H1 (cell line): ENCODE results near the gene GAMT. TPM values are rescaled to one million over a fixed set of nuclear protein-coding genes. Genes with fewer than 3 reads are reported as not detected.
A peak's percentile ranks its signal among the peaks of the same experiment; 100 is the strongest.

ENCODE experiments used
- CTCF ChIA-PET: fragments of 300-600 bp; sonication (Branson Sonifier 250); formaldehyde crosslinking; loops from one replicate; lab custom pipeline; 2021; ENCODE audit not compliant: partially characterized antibody; lab: Charles Lee
- POLR2A ChIA-PET: fragments of 300-600 bp; sonication (Branson Sonifier 250); formaldehyde crosslinking; loops from one replicate; lab custom pipeline; 2021; ENCODE audit warnings: inconsistent platforms; ENCODE audit not compliant: partially characterized antibody; lab: Charles Lee
- DNase-seq, 2 experiments: peaks; one replicate each; pipeline versions ENCODE4 v3.0.0 to v3.0.0-alpha.2; 2010 to 2022; ENCODE audit warnings: low spot score in 2 of 2, low read depth in 1 of 2, mixed read lengths in 1 of 2
- FAIRE-seq: peaks from 2 replicates; lab custom pipeline; 2011; peaks lifted over from hg19 to GRCh38; lab: Jason Lieb, UNC
- H2AFZ ChIP-seq: 2 replicates; pipeline ENCODE4 v1.8.1; 2012; ENCODE audit warnings: low read length, inconsistent platforms
- H2AK5ac ChIP-seq: 2 replicates; pipeline ENCODE4 v1.6.1; 2013; ENCODE audit warnings: low read depth, low read length
- H2BK120ac ChIP-seq: replicated peaks from 2 replicates; pipeline ENCODE3; 2013; ENCODE audit warnings: low read depth, low read length, inconsistent platforms
- H2BK12ac ChIP-seq: 2 replicates; pipeline ENCODE4 v1.6.1; 2013; ENCODE audit warnings: low read depth, low read length
- H2BK15ac ChIP-seq: 2 replicates; pipeline ENCODE4 v1.6.1; 2013; ENCODE audit warnings: low read length
- H2BK20ac ChIP-seq: 2 replicates; pipeline ENCODE4 v1.6.1; 2013; ENCODE audit warnings: low read length
- H2BK5ac ChIP-seq: 2 replicates; pipeline ENCODE4 v1.6.1; 2013; ENCODE audit warnings: low read depth, low read length
- H3K14ac ChIP-seq: 2 replicates; pipeline ENCODE4 v1.6.1; 2013; ENCODE audit warnings: inconsistent platforms; ENCODE audit not compliant: insufficient read length
- H3K18ac ChIP-seq: 2 replicates; pipeline ENCODE4 v1.6.1; 2013; ENCODE audit warnings: low read length; ENCODE audit errors: extremely low read depth
- H3K23ac ChIP-seq: 2 replicates; pipeline ENCODE4 v1.6.1; 2013; ENCODE audit warnings: inconsistent platforms; ENCODE audit not compliant: insufficient read length
- H3K23me2 ChIP-seq: 2 replicates; pipeline ENCODE4 v1.6.1; 2013; ENCODE audit warnings: low read depth, low read length
- H3K27ac ChIP-seq: 2 replicates; pipeline ENCODE4 v1.6.1; 2011; ENCODE audit warnings: low read depth, low read length, inconsistent platforms
- H3K27me3 ChIP-seq, 4 experiments: replicated peaks in 1 of 4; 1 replicate in 1 of 4; 2 replicates in 3 of 4; pipeline versions ENCODE4 v1.6.1 to v1.8.1; 2011 to 2013; ENCODE audit warnings: low read length in 3 of 4, mild to moderate bottlenecking in 3 of 4, inconsistent platforms in 2 of 4, mixed read lengths in 2 of 4, moderate library complexity in 1 of 4; ENCODE audit not compliant: control insufficient read depth in 3 of 4, insufficient read depth in 3 of 4; ENCODE audit errors: extremely low read depth in 1 of 4
- H3K36me3 ChIP-seq, 4 experiments: 2 replicates each; pipeline versions ENCODE4 v1.6.1 to v1.8.1; 2011 to 2013; ENCODE audit warnings: mild to moderate bottlenecking in 4 of 4, low read length in 3 of 4, moderate library complexity in 2 of 4, control low read depth in 1 of 4, inconsistent platforms in 1 of 4; ENCODE audit not compliant: insufficient read depth in 4 of 4, control insufficient read depth in 2 of 4
- H3K4ac ChIP-seq: replicated peaks from 2 replicates; pipeline ENCODE3; 2013; ENCODE audit warnings: low read length, low read depth, mixed read lengths, inconsistent platforms; ENCODE audit not compliant: insufficient read length
- H3K4me1 ChIP-seq, 4 experiments: replicated peaks in 1 of 4; 1 replicate in 1 of 4; 2 replicates in 3 of 4; pipeline versions ENCODE4 v1.6.1 to v1.8.1; 2011 to 2013; ENCODE audit warnings: low read length in 3 of 4, inconsistent platforms in 2 of 4, mixed read lengths in 1 of 4; ENCODE audit not compliant: insufficient read depth in 4 of 4, control insufficient read depth in 3 of 4
- H3K4me2 ChIP-seq, 2 experiments: 2 replicates each; pipeline versions ENCODE4 v1.6.1 to v1.8.1; 2011 to 2013; ENCODE audit warnings: low read depth in 2 of 2, low read length in 2 of 2, control low read depth in 1 of 2, inconsistent platforms in 1 of 2, mild to moderate bottlenecking in 1 of 2; ENCODE audit not compliant: insufficient read depth in 1 of 2
- H3K4me3 ChIP-seq, 4 experiments: fragments of 200-600, 300-600 bp in 1 of 4; sonication (generic), shearing (Covaris generic), sonication (Bioruptor Twin) in 1 of 4; 2 replicates each; pipeline versions ENCODE4 v1.5.1 to v1.8.1; 2011 to 2016; ENCODE audit warnings: low read length in 4 of 4, low read depth in 3 of 4, control low read depth in 2 of 4, inconsistent platforms in 2 of 4, mild to moderate bottlenecking in 2 of 4, mixed read lengths in 1 of 4, moderate library complexity in 1 of 4; ENCODE audit not compliant: insufficient read depth in 2 of 4; ENCODE audit errors: extremely low read depth in 1 of 4
- H3K56ac ChIP-seq: replicated peaks from 2 replicates; pipeline ENCODE3; 2013; ENCODE audit warnings: low read depth, mild to moderate bottlenecking, mixed read lengths, low read length, inconsistent platforms; ENCODE audit not compliant: insufficient read length
- H3K79me1 ChIP-seq: 2 replicates; pipeline ENCODE4 v1.6.1; 2013; ENCODE audit warnings: low read depth, low read length, control low read depth
- H3K79me2 ChIP-seq, 2 experiments: 2 replicates each; pipeline versions ENCODE4 v1.6.1 to v1.8.1; 2012 to 2013; ENCODE audit warnings: low read length in 2 of 2, mild to moderate bottlenecking in 2 of 2, inconsistent platforms in 1 of 2; ENCODE audit not compliant: insufficient read depth in 2 of 2, control insufficient read depth in 1 of 2
- H3K9ac ChIP-seq, 4 experiments: replicated peaks in 1 of 4; 1 replicate in 1 of 4; 2 replicates in 3 of 4; pipeline versions ENCODE4 v1.6.1 to v1.8.1; 2011 to 2013; ENCODE audit warnings: low read depth in 3 of 4, low read length in 3 of 4, control low read depth in 2 of 4, mild to moderate bottlenecking in 2 of 4, moderate library complexity in 2 of 4, inconsistent platforms in 1 of 4; ENCODE audit errors: extremely low read depth in 1 of 4
- H3K9me3 ChIP-seq, 2 experiments: 2 replicates each; pipeline versions ENCODE4 v1.6.1 to v1.8.1; 2012 to 2013; ENCODE audit warnings: mild to moderate bottlenecking in 2 of 2, moderate library complexity in 2 of 2, control low read depth in 1 of 2, inconsistent platforms in 1 of 2, low read depth in 1 of 2, low read length in 1 of 2, mixed read lengths in 1 of 2; ENCODE audit not compliant: insufficient read depth in 2 of 2
- H4K20me1 ChIP-seq, 2 experiments: replicated peaks in 1 of 2; 2 replicates each; pipeline versions ENCODE3 to v1.8.1; 2011 to 2013; ENCODE audit warnings: inconsistent platforms in 2 of 2, low read length in 2 of 2, mild to moderate bottlenecking in 1 of 2; ENCODE audit not compliant: insufficient read depth in 2 of 2, control insufficient read depth in 1 of 2
- H4K5ac ChIP-seq: 2 replicates; pipeline ENCODE4 v1.6.1; 2013; ENCODE audit warnings: low read length, low read depth, mixed read lengths, inconsistent platforms; ENCODE audit not compliant: insufficient read length
- H4K8ac ChIP-seq: 2 replicates; pipeline ENCODE4 v1.8.0; 2013; ENCODE audit warnings: mild to moderate bottlenecking, moderate library complexity, low read length, inconsistent platforms; ENCODE audit not compliant: insufficient read depth; ENCODE audit errors: extremely low read depth
- H4K91ac ChIP-seq: replicated peaks from 2 replicates; pipeline ENCODE3; 2013; ENCODE audit warnings: low read length, mixed read lengths, inconsistent platforms; ENCODE audit not compliant: insufficient read length
- ASH2L ChIP-seq: fragments of 200-600, 300-600 bp; sonication (generic); IDR thresholded peaks from one replicate; pipeline ENCODE4 v1.7.1; 2017; ENCODE audit warnings: low read length
- CEBPB ChIP-seq: IDR thresholded peaks from 2 replicates; pipeline ENCODE4 v1.6.1; 2012; ENCODE audit warnings: low read depth, low read length
- EGR1 ChIP-seq: IDR thresholded peaks from 2 replicates; pipeline ENCODE4 v1.6.1; 2011; ENCODE audit warnings: low read depth, low read length, borderline replicate concordance
- HDAC2 ChIP-seq, 2 experiments: fragments of 300-600 bp in 1 of 2; sonication (generic) in 1 of 2; IDR thresholded peaks; 2 replicates each; pipeline ENCODE4 v1.6.1; 2011 to 2012; ENCODE audit warnings: low read depth in 2 of 2, low read length in 2 of 2, mild to moderate bottlenecking in 2 of 2, moderate library complexity in 2 of 2, borderline replicate concordance in 1 of 2, inconsistent platforms in 1 of 2
- KDM1A ChIP-seq: fragments of 200-600, 300-600 bp; sonication (generic); IDR thresholded peaks from 2 replicates; pipeline ENCODE4 v1.7.1; 2016; ENCODE audit warnings: mild to moderate bottlenecking, low read length, borderline replicate concordance
- KDM5A ChIP-seq: fragments of 200-600 bp; IDR thresholded peaks from 2 replicates; pipeline ENCODE4 v1.7.1; 2012; ENCODE audit warnings: mild to moderate bottlenecking, low read length, inconsistent platforms, mixed read lengths
- NRF1 ChIP-seq: IDR thresholded peaks from 2 replicates; pipeline ENCODE4 v1.6.1; 2011; ENCODE audit warnings: mild to moderate bottlenecking, low read depth, low read length, improper control_type of control experiment
- SP1 ChIP-seq: IDR thresholded peaks from 2 replicates; pipeline ENCODE4 v1.6.1; 2011; ENCODE audit warnings: low read depth, low read length
- SP4 ChIP-seq: IDR thresholded peaks from 2 replicates; pipeline ENCODE4 v1.6.1; 2012; ENCODE audit warnings: low read length, inconsistent platforms
- WGBS, 2 experiments: shearing (Covaris generic) in 1 of 2; methylation state at CpG; one replicate each; pipeline versions ENCODE4 v1.1.6 to v1.1.7; 2013 to 2015; ENCODE audit warnings: low lambda C conversion rate in 2 of 2, mixed read lengths in 2 of 2, inconsistent platforms in 1 of 2, low coverage in 1 of 2, missing lambda C conversion rate in 1 of 2; ENCODE audit not compliant: insufficient replicate concordance in 2 of 2, insufficient coverage in 1 of 2, insufficient read length in 1 of 2; ENCODE audit errors: extremely low coverage in 1 of 2, missing lambda C conversion rate in 1 of 2; 5-methylcytosine and 5-hydroxymethylcytosine counted together
- polyA plus RNA-seq, 7 experiments: library from polyadenylated mRNA; depleted of rRNA in 3 of 7; stranded (reverse) in 5 of 7; unstranded in 2 of 7; fragments of >200 nt in 5 of 7; fragments of 200-250 nt in 2 of 7; gene quantifications; 1 replicate in 5 of 7; 2 replicates in 1 of 7; 4 replicates in 1 of 7; pipeline versions ENCODE4 v1.2.1 to v1.2.3, GENCODE V29; 2011 to 2013; ENCODE audit warnings: missing spikeins in 2 of 7, mixed read lengths in 2 of 7
- total RNA-seq: library from RNA; stranded (reverse); fragmentation: NEBNext Ultra II Directional; extraction: Animal tissue kit (Norgen Biotek cat#: 25700); gene quantifications from 2 replicates; pipeline ENCODE4 v1.2.1, GENCODE V29; 2021
- TF ChIP-seq, protein P1 (sequence below): IDR thresholded peaks from 2 replicates; pipeline ENCODE4 v1.6.1; 2012; ENCODE audit warnings: inconsistent platforms

Gene GAMT
- total and polyA plus RNA-seq, 2 of the 8 experiments (the other 6 are each of a cell fraction or from before 2014, with no cell fraction given), result 17.2 to 35.6 TPM

- H4K91ac ChIP-seq, result no peak within 1 kb of the TSS
- H4K5ac ChIP-seq, result no peak within 1 kb of the TSS
- peak within 1 kb of the TSS; percentile 12 for H3K56ac ChIP-seq
- H2BK20ac ChIP-seq, result 0 out of 2 replicates have a peak within 1 kb of the TSS, but pooled peaks have one; percentile 61
- H4K20me1 ChIP-seq, result peaks cover 13 to 14% of the 10 kb centered on the region in 2 experiments
- H3K36me3 ChIP-seq, result no peaks in the 10 kb centered on the region
- DNase-seq, result peak in 1 of 2 experiments; percentile 93
- peak within 1 kb of the TSS; percentile 55 to 66 for H3K4me2 ChIP-seq
- no peaks in the 10 kb centered on the region for H3K79me2 ChIP-seq
- H2AK5ac ChIP-seq, result no peak within 1 kb of the TSS
- ChIA-PET POLR2A (interaction anchor here (0.9 to 9.4 kb wide), 7 partner anchors 8 to 180 kb away, joined by 3 to 109 read pairs (median 3); partner anchors contain the start of genes CIRBP and FAM174C), CTCF (interaction anchor here (1.2 to 1.3 kb wide), 2 partner anchors 13 to 17 kb away, joined by 4 to 5 read pairs; no protein-coding TSS in a partner anchor)
- no peak within 1 kb of the TSS for H3K14ac ChIP-seq
- peak within 1 kb of the TSS; percentile 27; the same call in 1 of the 2 replicates for H2BK12ac ChIP-seq
- H3K27me3 ChIP-seq, result peaks cover 34 to 59% (median 57%) of the 10 kb centered on the region in 4 experiments
- H3K9ac ChIP-seq, result peak within 1 kb of the TSS in 2 of 4 experiments; percentile 25 to 50; a peak in 3 of 7 replicates
- no peak within 1 kb of the TSS for H2BK120ac ChIP-seq
- WGBS, 2 experiments, result 10% methylated on average over 59 of the region's 74 CpGs; no CpG with 5 or more reads in 1 of the 2 experiments
- H3K23me2 ChIP-seq, result peaks cover 4% of the 10 kb centered on the region; the same call in 1 of the 2 replicates
- no peak for FAIRE-seq
- no peak within 1 kb of the TSS for H2AFZ ChIP-seq
- H3K18ac ChIP-seq, result peak within 1 kb of the TSS; percentile 71; the same call in 1 of the 2 replicates
- no peak within 1 kb of the TSS for H3K27ac ChIP-seq
- peak within 1 kb of the TSS; percentile 95; the same call in 1 of the 2 replicates for H2BK15ac ChIP-seq
- H3K4me1 ChIP-seq, result peaks cover 0 to 35% (median 26%) of the 10 kb centered on the region in 4 experiments; a peak in 6 of 7 replicates
- peak within 1 kb of the TSS; percentile 87; the same call in 1 of the 2 replicates for H4K8ac ChIP-seq
- H3K9me3 ChIP-seq, result no peaks in the 10 kb centered on the region
- no peak within 1 kb of the TSS for H2BK5ac ChIP-seq
- H3K4me3 ChIP-seq, result peak within 1 kb of the TSS; percentile 22 to 60 (median 36)
- H3K4ac ChIP-seq, result peak within 1 kb of the TSS; percentile 62
- no peak within 1 kb of the TSS for H3K23ac ChIP-seq
- H3K79me1 ChIP-seq, result no peaks in the 10 kb centered on the region
- TF ChIP-seq SP4 (no peak), CEBPB (0 out of 2 replicates have a peak, but pooled peaks have one; percentile 1), SP1 (peak; percentile 82), EGR1 (peak; percentile 65; the same call in 1 of the 2 replicates), KDM5A (no peak), HDAC2 (IDR thresholded peaks at IDR 0.05; ENCODE audit: borderline replicate concordance in 1 of 2, low read depth in 2 of 2, low read length in 2 of 2) (peak in 1 of 2 experiments; percentile 61; a peak in 1 of 4 replicates), NRF1 (no peak), KDM1A (peak; percentile 18; the same call in 1 of the 2 replicates), ASH2L (peak; percentile 72)
- TF ChIP-seq, protein P1, sequence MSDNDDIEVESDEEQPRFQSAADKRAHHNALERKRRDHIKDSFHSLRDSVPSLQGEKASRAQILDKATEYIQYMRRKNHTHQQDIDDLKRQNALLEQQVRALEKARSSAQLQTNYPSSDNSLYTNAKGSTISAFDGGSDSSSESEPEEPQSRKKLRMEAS, result 0 out of 2 replicates have a peak, but pooled peaks have one; percentile 6
Observed at GRCh38 chr19:1449467-1450442, 48.4 kb upstream of the GAMT start, which contains the start of gene APC2. APC2 (plus strand) TSS chr19:1450121; CDS start chr19:1453002, 2,881 bp downstream.
